GM12872 (cell line): ENCODE results near the gene TMEM260.

ENCODE experiments used
- TF ChIP-seq, protein P1 (sequence below): IDR thresholded peaks from 3 replicates; pipeline ENCODE4 v1.5.1; 2011; ENCODE audit warnings: low read depth, mild to moderate bottlenecking, low read length, moderate library complexity; ENCODE audit not compliant: insufficient read depth

Gene TMEM260

GRCh38 chr14:56647493-56647892 is 67.9 kb downstream of the TMEM260 start:
- TF ChIP-seq, protein P1, sequence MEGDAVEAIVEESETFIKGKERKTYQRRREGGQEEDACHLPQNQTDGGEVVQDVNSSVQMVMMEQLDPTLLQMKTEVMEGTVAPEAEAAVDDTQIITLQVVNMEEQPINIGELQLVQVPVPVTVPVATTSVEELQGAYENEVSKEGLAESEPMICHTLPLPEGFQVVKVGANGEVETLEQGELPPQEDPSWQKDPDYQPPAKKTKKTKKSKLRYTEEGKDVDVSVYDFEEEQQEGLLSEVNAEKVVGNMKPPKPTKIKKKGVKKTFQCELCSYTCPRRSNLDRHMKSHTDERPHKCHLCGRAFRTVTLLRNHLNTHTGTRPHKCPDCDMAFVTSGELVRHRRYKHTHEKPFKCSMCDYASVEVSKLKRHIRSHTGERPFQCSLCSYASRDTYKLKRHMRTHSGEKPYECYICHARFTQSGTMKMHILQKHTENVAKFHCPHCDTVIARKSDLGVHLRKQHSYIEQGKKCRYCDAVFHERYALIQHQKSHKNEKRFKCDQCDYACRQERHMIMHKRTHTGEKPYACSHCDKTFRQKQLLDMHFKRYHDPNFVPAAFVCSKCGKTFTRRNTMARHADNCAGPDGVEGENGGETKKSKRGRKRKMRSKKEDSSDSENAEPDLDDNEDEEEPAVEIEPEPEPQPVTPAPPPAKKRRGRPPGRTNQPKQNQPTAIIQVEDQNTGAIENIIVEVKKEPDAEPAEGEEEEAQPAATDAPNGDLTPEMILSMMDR, result no peak

GRCh38 chr14:56648508-56649301 is 69.1 kb downstream of the TMEM260 start:
- TF ChIP-seq, protein P1, result no peak

- TF ChIP-seq, protein P1, result no peak
These were observed 69.8 kb downstream of the TMEM260 start for GRCh38 chr14:56649382-56649781.

- TF ChIP-seq, protein P1, result no peak
These were observed 70.5 kb downstream of the TMEM260 start for GRCh38 chr14:56650048-56650447.

DNA sequence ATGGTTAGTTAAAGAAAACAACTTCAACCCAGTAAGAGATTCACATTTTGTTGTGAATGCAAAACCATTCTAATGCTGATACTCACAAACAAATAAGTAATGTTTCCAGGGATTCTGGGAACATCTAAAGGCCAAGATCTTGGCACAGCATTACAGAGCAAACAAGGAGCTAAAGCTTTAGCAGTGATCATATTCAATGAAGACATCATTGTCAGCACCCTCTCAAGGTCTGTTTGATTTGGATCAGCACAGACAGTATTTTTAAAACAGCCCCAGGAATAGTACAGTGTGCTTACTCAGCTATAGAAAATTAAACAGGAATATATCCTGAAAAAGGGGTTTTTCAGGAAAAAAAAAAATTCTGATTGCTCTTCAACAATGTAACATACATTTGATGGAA is 71.4 kb downstream of the TMEM260 start:
- TF ChIP-seq, protein P1, result no peak

DNA sequence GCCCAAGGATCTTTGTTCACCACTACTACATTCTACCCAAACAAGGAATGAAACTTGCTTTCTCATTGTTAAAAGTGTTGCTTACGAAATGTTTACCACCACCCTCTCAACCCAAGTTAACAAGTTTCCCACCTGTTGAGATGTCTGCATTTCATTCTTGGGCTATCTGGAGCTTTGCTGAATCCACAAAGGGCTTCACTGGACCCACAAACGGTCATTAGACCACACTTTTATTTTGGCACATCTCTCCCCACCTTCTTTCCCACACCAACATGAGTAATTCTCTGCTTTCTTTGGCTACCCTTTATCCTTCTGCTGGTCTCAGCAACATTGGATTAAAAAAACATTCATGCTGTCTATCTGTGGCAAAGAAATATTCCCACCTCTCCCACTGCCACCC is 78.0 kb downstream of the TMEM260 start:
- TF ChIP-seq, protein P1, result no peak

DNA sequence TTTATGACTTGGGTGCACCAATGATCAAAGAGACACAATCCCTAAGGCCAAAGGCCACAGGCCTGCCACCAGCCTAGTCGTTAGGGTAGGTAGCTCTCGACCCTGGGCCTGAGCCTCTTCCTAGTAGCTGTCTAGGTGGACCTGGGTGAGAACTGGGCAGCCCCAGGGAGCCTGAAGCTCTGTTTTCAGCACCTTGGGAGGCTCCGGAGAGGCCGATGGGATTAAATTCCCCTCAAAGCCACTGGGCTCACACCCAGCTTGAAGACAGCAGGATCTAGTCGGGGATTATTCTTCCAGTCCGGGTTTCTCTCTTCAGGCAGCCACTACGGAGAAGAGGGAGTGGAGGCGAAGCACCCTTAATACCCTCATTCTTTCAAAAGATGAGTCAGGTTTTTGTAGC is 79.8 kb downstream of the TMEM260 start:
- TF ChIP-seq, protein P1, result no peak
